NCI-H1694 (cell line): ENCODE data around the gene SPTB.
A peak's percentile ranks its signal among the peaks of the same experiment; 100 is the strongest.

Experiments used
- DNase-seq: peaks from one replicate; lab custom pipeline; 2025; lab: John Stamatoyannopoulos, UW

The SPTB gene

GRCh38 chr14:64789696-64790095, 90.0 kb downstream of the SPTB start:
- DNase-seq = no peak

GRCh38 chr14:64788706-64789105, 91.0 kb downstream of the SPTB start:
- DNase-seq = peak; percentile 23

GRCh38 chr14:64787619-64788018, 92.1 kb downstream of the SPTB start:
- no peak for DNase-seq

GRCh38 chr14:64786296-64787149, 93.2 kb downstream of the SPTB start:
- DNase-seq = no peak

- DNase-seq = no peak
Measured at GRCh38 chr14:64784006-64784405, 95.7 kb downstream of the SPTB start.

- DNase-seq = no peak
Measured at GRCh38 chr14:64782196-64782595, 97.5 kb downstream of the SPTB start.

- DNase-seq = no peak
Measured at GRCh38 chr14:64779472-64779871, 100.2 kb downstream of the SPTB start.

GRCh38 chr14:64778104-64778754, 101.5 kb downstream of the SPTB start:
- DNase-seq = no peak

GRCh38 chr14:64777461-64777860, 102.2 kb downstream of the SPTB start:
- DNase-seq = no peak

GRCh38 chr14:64775081-64775777, 104.5 kb downstream of the SPTB start:
- DNase-seq = no peak

- DNase-seq = no peak
Measured at GRCh38 chr14:64774272-64774671, 105.4 kb downstream of the SPTB start.

GRCh38 chr14:64773577-64773976, 106.1 kb downstream of the SPTB start:
- DNase-seq = no peak

GRCh38 chr14:64773046-64773445, 106.7 kb downstream of the SPTB start:
- no peak for DNase-seq

GRCh38 chr14:64772397-64772950, 107.2 kb downstream of the SPTB start:
- DNase-seq = no peak

GRCh38 chr14:64771161-64771560, 108.5 kb downstream of the SPTB start:
- DNase-seq = no peak

- DNase-seq = no peak
Measured at GRCh38 chr14:64770751-64771150, 109.0 kb downstream of the SPTB start.

GRCh38 chr14:64769096-64770020, 110.3 kb downstream of the SPTB start:
- DNase-seq = no peak

GRCh38 chr14:64768401-64769095, 111.2 kb downstream of the SPTB start:
- DNase-seq = no peak

GRCh38 chr14:64767215-64767964, 112.3 kb downstream of the SPTB start:
- no peak for DNase-seq
